IPS-15b (cell line): ENCODE measurements around the gene PPP1R14D.
"Not testable (repeated sequence)": the region's sequence is repeated elsewhere in the genome, so short reads cannot be mapped to it uniquely, and the experiment has no call there.

Experiments
- H3K27me3 ChIP-seq: one replicate; pipeline ENCODE4 v1.6.1; 2013; ENCODE audit warnings: low read length; ENCODE audit not compliant: control insufficient read depth, insufficient read depth
- H3K36me3 ChIP-seq: one replicate; pipeline ENCODE4 v1.6.1; 2013; ENCODE audit warnings: low read length; ENCODE audit not compliant: control insufficient read depth, insufficient read depth
- H3K4me1 ChIP-seq: one replicate; pipeline ENCODE4 v1.6.1; 2013; ENCODE audit warnings: mild to moderate bottlenecking, low read length; ENCODE audit not compliant: control insufficient read depth, insufficient read depth
- H3K4me3 ChIP-seq: one replicate; pipeline ENCODE4 v1.5.1; 2013; ENCODE audit warnings: low read depth, low read length
- H3K9ac ChIP-seq: one replicate; pipeline ENCODE4 v1.6.1; 2013; ENCODE audit warnings: low read depth, mild to moderate bottlenecking, low read length
- H3K9me3 ChIP-seq: one replicate; pipeline ENCODE4 v1.6.1; 2013; ENCODE audit warnings: mild to moderate bottlenecking, low read length; ENCODE audit not compliant: control insufficient read depth, insufficient read depth

The PPP1R14D gene

DNA sequence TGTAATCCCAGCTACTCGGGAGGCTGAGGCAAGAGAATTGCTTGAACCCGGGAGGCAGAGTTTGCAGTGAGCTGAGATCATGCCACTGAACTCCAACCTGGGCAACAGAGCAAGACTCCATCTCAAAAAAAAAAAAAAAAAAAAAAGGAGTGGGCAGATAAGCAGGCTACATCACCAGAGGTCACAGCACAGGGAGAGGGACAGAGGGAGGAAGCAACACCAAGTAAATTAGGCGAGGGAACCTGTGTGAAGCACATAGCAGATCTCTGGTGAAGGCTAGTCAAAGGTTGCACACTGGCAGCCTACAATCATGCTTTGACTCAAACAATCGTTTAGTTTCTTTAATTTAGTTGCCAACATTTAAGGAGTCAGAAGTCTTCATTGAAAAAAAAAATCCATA is 32.6 kb upstream of the PPP1R14D start:
- H3K9me3 ChIP-seq, H3K4me3 ChIP-seq, H3K9ac ChIP-seq, H3K36me3 ChIP-seq, H3K27me3 ChIP-seq, H3K4me1 ChIP-seq: not testable (repeated sequence)

DNA sequence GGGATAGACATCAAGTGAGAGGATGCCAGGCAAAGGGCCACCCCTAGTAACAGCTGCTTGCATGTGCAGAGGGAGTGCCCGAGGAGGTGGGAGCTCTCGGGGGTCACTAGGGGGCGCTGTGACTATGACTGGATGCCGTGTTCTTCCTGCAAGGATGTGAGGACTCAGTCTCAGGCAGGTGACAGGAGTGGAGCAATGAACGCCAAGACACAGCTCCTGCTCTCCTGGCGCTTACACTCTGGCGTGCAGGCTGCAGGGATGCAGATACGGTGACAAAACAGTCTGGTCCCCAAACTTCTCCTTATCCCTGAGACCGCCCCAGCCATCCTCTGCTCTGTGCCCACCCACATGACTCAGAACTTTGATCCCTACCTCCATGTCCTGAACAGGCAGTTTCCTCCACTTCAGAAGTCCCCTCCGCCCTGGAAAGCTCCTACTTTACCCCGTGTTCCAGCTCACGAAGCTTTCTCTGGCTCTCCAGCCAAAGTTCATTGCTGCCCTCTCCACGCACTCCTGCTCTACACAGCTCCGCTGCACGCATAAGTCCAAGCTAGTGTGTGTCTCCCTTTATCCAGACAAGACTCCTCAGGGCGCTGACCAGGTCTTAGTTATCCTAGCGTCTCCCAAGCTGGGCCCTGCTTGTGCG is 30.8 kb upstream of the PPP1R14D start:
- Histone ChIP-seq H3K4me1 (no peaks in the 10 kb centered on the region), H3K9ac (no peak overlapping the region), H3K36me3 (peaks cover 21% of the 10 kb centered on the region), H3K27me3 (no peaks in the 10 kb centered on the region), H3K4me3 (no peak overlapping the region), H3K9me3 (no peaks in the 10 kb centered on the region)

DNA sequence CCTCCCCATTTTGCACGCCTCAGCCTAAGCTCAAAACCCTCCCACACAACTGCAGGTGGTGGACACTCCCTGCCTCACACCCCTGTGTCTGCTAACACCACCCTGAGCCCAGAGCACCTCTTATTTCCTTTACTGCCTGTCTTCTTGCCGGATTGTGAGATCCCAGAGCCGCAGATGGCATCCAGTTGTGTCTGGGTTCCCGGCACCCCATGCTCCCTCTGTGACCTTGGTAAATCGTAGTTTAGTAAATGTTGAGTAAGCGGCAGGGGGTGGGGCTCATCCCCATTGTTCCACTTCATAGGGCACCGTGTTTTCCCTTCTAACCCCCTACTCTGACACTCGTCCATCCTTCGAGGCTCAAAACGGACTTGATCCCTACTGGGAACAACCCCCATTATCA is 30.2 kb upstream of the PPP1R14D start:
- Histone ChIP-seq H3K9ac (no peak overlapping the region), H3K27me3 (no peaks in the 10 kb centered on the region), H3K4me1 (no peaks in the 10 kb centered on the region), H3K4me3 (no peak overlapping the region), H3K36me3 (peaks cover 24% of the 10 kb centered on the region), H3K9me3 (no peaks in the 10 kb centered on the region)

DNA sequence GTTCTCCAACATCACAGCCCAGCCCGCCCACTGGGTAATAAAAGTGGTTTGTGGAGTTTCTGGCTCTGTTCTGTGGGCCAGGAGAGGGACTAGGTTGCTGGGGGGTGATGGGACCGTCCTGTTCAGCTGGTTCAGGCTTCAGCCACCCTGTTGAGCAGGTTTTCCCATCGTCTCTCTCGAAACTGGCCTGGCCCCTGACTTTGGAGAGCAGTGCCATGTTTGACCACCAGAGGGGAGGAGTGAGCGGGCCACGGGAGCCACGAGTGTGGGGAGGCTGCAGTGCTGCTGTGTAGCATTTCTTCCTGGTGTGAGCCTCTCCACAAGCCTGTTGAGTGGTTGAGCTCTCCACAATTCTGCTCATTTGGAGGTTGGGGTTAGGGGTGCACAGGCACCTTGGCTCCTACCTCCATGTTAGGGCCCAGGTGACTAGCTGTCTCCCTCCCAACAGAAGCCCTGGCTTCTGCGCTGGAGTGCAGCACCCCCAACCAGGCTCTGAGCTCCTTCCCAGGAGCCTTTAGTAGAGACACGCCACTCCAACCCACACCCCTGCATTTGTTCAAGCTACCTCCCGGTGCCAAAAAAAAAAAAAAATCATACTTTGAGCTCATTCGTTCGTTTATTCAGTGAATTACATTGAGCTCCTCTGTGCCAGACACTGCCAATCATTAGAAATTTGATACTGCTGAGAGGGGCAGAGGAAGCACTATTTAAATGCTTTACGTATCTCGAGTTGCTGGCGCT is 29.3 kb upstream of the PPP1R14D start:
- Histone ChIP-seq H3K9ac (no peak overlapping the region), H3K9me3 (no peaks in the 10 kb centered on the region), H3K4me3 (no peak overlapping the region), H3K36me3 (peaks cover 31% of the 10 kb centered on the region), H3K27me3 (no peaks in the 10 kb centered on the region), H3K4me1 (no peaks in the 10 kb centered on the region)

DNA sequence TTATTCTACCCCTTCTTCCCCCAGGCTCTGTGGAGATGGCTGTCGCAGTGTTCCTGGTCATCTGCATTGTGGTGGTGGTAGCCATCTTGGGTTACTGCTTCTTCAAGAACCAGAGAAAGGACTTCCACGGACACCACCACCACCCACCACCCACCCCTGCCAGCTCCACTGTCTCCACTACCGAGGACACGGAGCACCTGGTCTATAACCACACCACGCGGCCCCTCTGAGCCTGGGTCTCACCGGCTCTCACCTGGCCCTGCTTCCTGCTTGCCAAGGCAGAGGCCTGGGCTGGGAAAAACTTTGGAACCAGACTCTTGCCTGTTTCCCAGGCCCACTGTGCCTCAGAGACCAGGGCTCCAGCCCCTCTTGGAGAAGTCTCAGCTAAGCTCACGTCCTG is 28.2 kb upstream of the PPP1R14D start:
- Histone ChIP-seq H3K9me3 (no peaks in the 10 kb centered on the region), H3K4me3 (no peak overlapping the region), H3K4me1 (no peaks in the 10 kb centered on the region), H3K27me3 (no peaks in the 10 kb centered on the region), H3K9ac (no peak overlapping the region), H3K36me3 (peaks cover 36% of the 10 kb centered on the region)

DNA sequence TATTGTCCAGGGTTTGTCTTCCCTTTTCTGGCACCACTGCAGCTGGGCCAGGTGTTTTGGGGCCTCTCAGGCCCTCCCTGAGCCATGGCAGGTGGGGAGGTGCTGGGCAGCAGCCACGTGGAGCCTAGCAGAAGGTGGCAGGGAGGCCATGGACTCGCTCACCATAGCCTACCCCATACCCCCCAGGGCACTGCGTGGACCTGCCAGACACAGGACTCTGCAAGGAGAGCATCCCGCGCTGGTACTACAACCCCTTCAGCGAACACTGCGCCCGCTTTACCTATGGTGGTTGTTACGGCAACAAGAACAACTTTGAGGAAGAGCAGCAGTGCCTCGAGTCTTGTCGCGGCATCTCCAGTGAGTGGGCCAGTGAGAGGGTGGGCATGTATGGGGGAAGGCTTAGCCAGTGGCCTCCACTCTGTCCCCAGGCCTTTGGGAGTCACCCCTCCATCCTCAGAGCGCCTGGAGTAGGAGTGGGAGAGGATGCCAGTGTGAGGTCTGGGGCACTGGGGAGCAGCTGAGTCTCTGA is 27.3 kb upstream of the PPP1R14D start:
- H3K36me3 ChIP-seq = peaks cover 39% of the 10 kb centered on the region
- no peaks in the 10 kb centered on the region for H3K27me3 ChIP-seq
- H3K9me3 ChIP-seq = no peaks in the 10 kb centered on the region
- no peak overlapping the region for H3K4me3 ChIP-seq
- no peaks in the 10 kb centered on the region for H3K4me1 ChIP-seq
- H3K9ac ChIP-seq = no peak overlapping the region

DNA sequence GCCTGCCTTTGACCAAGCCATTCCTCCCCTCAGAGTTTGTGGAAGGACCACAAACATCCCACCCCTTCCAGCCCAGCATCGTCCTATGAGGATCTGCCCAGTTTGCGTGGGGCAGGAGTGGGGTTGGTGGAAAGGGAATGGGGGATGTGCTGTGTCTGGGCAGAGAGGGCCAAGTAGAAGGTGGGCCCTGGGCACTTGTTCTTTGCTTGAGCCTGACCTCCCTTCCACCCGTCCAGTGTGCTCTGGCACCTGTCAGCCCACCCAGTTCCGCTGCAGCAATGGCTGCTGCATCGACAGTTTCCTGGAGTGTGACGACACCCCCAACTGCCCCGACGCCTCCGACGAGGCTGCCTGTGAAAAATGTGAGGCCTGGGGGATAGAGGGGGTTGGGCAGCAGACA is 25.7 kb upstream of the PPP1R14D start:
- Histone ChIP-seq H3K4me1 (no peaks in the 10 kb centered on the region), H3K9me3 (no peaks in the 10 kb centered on the region), H3K4me3 (no peak overlapping the region), H3K9ac (no peak overlapping the region), H3K36me3 (peaks cover 50% of the 10 kb centered on the region), H3K27me3 (no peaks in the 10 kb centered on the region)

DNA sequence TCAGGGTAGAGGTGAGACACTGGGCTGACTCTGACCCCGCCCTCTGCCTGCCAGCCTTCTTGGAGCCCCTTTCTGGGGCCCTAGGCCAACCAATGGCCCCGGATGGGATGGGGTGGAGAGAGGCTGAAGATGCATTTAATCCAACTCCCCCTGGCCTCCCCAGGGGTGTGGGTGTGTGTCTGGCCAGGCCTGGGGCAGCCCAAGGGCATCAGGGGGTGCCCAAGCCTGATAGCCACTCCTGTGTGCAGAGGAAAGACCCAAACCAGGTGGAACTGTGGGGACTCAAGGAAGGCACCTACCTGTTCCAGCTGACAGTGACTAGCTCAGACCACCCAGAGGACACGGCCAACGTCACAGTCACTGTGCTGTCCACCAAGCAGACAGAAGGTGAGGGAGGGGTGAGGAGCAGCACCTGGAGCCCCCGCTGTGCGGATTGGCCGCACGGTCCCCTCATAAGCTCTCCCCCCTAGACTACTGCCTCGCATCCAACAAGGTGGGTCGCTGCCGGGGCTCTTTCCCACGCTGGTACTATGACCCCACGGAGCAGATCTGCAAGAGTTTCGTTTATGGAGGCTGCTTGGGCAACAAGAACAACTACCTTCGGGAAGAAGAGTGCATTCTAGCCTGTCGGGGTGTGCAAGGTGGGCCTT is 24.9 kb upstream of the PPP1R14D start:
- Histone ChIP-seq H3K36me3 (peaks cover 50% of the 10 kb centered on the region), H3K9me3 (no peaks in the 10 kb centered on the region), H3K4me3 (no peak overlapping the region), H3K27me3 (no peaks in the 10 kb centered on the region), H3K4me1 (no peaks in the 10 kb centered on the region), H3K9ac (no peak overlapping the region)

DNA sequence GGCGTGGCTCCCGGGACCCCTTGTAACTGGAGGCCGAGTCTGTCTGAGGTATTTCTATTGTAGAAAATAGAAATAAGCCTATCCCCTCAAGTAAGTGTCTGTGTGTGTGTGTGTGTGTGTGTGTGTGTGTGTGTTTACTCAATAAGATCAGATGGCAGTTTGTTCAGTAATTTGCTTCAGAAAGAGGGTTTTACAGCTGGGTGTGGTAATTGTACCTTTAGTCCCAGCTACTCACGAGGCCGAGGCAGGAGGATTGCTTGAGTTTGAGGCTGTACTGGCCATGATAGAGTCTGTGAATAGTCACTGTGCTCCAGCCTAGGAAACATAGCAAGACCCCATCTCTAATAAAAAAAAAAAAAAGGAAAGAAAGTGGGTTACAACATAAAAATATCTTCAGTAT is 24.0 kb upstream of the PPP1R14D start:
- H3K27me3 ChIP-seq = no peaks in the 10 kb centered on the region
- H3K4me1 ChIP-seq = peaks cover 6% of the 10 kb centered on the region
- no peaks in the 10 kb centered on the region for H3K9me3 ChIP-seq
- peaks cover 53% of the 10 kb centered on the region for H3K36me3 ChIP-seq
- H3K4me3 ChIP-seq = no peak overlapping the region
- H3K9ac ChIP-seq = no peak overlapping the region

DNA sequence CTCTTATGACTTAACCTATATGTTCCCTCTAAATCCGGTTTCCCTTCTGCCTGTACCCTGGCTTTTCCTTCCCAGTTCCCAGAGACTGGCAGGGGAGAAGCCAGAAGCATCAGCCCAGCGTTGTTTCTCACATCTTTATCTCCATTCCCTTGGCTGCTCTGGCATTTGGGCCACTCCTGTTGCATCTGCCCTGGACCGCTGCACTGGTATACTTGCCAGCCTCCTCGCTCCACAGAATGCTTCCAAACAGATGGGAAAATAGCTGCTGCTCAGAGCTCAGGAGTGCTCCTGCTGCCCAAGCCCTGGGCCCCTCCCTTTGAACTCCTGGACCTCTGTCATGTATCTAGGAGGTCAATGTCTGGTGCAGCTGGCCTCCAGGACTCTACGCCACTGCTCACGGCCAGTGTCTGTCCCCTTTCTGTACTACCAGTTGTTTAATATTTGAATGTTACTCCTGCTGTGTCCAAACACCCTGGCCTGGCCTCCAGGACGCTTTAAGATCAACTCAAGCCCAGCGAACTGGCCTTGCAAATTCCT is 22.1 kb upstream of the PPP1R14D start:
- Histone ChIP-seq H3K27me3 (no peaks in the 10 kb centered on the region), H3K9ac (no peak overlapping the region), H3K36me3 (peaks cover 45% of the 10 kb centered on the region), H3K4me3 (no peak overlapping the region), H3K4me1 (peaks cover 20% of the 10 kb centered on the region), H3K9me3 (no peaks in the 10 kb centered on the region)

DNA sequence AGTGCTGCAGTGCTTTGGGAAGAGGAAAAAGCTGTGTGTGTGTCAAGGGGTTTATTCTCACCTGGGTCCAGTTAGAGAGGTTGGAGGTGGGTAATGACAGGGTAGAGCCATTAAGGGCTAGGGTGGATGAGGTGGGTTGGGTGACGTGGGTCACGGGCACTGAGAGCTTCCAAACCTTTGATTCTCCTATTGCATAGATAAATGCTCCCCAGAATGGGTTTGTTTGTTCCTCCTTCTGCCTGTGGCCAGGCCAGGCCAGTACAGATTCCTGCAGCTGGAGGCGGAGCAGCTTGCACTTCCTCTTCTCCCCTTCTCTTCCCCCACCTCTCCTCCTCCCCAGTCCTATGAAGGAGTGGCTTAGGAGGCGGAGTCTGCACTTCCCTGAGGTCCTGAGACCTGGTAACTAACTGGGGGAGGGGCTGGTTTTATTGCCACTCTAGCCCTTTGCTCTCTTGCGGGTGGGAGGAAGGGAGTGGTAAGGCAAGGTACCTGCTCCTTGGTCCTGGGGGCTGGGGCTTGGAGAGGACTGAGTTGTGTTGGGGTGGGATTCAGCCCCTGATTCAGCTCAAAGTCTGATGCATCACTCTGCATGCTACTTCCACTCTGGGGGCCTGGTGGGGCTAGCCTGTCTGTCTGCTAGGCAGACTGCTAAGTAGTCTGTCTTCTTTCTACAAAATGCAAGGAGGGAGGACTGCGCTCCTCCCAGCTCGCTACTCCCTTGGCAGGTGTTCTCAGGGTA is 18.9 kb upstream of the PPP1R14D start:
- Histone ChIP-seq H3K4me3 (peak overlapping the region; percentile 32), H3K4me1 (peaks cover 24% of the 10 kb centered on the region), H3K27me3 (peaks cover 5% of the 10 kb centered on the region), H3K36me3 (peaks cover 25% of the 10 kb centered on the region), H3K9ac (peak overlapping the region; percentile 6), H3K9me3 (no peaks in the 10 kb centered on the region)
